ENCODE data around the gene PRSS8. TPM values are rescaled to one million over a fixed set of nuclear protein-coding genes. Genes with fewer than 3 reads are reported as not detected.

The PRSS8 gene
- total RNA-seq, 3 donors from 2014 or later (not counting 1 experiment from before 2014, with no cell fraction given): not detected

- DNase-seq (no peak), ATAC-seq (no peak)
- Mint-ChIP-seq H3K4me1 (peaks cover 19 to 45% of the 10 kb centered on the region in 2 donors), H3K27me3 (ENCODE audit: low read depth in 2 of 2) (no peaks in the 10 kb centered on the region), H3K27ac (no peak overlapping the region), H3K36me3 (no peaks in the 10 kb centered on the region), H3K4me3 (no peak overlapping the region), H3K9me3 (no peaks in the 10 kb centered on the region)
- TF ChIP-seq, protein P1, sequence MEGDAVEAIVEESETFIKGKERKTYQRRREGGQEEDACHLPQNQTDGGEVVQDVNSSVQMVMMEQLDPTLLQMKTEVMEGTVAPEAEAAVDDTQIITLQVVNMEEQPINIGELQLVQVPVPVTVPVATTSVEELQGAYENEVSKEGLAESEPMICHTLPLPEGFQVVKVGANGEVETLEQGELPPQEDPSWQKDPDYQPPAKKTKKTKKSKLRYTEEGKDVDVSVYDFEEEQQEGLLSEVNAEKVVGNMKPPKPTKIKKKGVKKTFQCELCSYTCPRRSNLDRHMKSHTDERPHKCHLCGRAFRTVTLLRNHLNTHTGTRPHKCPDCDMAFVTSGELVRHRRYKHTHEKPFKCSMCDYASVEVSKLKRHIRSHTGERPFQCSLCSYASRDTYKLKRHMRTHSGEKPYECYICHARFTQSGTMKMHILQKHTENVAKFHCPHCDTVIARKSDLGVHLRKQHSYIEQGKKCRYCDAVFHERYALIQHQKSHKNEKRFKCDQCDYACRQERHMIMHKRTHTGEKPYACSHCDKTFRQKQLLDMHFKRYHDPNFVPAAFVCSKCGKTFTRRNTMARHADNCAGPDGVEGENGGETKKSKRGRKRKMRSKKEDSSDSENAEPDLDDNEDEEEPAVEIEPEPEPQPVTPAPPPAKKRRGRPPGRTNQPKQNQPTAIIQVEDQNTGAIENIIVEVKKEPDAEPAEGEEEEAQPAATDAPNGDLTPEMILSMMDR (IDR thresholded peaks at IDR 0.05): no peak
- 96% methylated on average over 13 of the region's 13 CpGs for WGBS (ENCODE audit: insufficient coverage)
- Histone ChIP-seq H3K4me1 (ENCODE audit: control insufficient read depth, insufficient read depth, low read length) (peaks cover 31% of the 10 kb centered on the region), H3K4me3 (ENCODE audit: low read length) (no peak overlapping the region), H3K36me3 (ENCODE audit: control insufficient read depth, insufficient read depth, low read length) (peaks cover 62% of the 10 kb centered on the region), H3K27ac (ENCODE audit: low read length) (no peak overlapping the region), H3K9me3 (ENCODE audit: control insufficient read depth, insufficient read depth, low read length) (no peaks in the 10 kb centered on the region), H3K27me3 (ENCODE audit: control insufficient read depth, insufficient read depth, low read length) (no peaks in the 10 kb centered on the region)
- intact Hi-C loops (cut with micrococcal nuclease): no loop called here
These were observed 51.5 kb downstream of the PRSS8 start for GRCh38 chr16:31083981-31084380.

DNA sequence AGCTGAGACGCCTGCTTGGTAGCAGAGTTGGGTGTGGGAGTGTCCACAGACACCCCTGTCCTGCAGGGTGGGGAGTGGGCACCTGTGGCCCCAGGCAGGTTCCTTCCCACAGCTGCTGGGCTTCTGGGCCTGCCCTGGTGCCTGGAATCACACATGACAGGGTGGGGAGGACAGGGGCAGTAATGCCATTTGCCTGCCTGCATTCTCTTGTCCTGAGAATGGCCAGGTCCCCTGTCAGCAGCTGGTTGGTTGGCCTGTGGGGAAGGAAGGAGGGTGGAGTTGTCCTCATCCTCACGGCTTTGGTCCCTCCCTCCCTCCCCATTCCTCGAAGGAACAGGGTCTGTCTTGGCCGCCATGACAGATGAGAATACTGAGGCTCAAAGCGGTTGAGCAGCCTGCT is 52.0 kb downstream of the PRSS8 start:
- Mint-ChIP-seq H3K27ac (peak overlapping the region in 1 of 2 donors; percentile 57), H3K4me1 (peaks cover 21 to 48% of the 10 kb centered on the region in 2 donors), H3K4me3 (no peak overlapping the region), H3K9me3 (no peaks in the 10 kb centered on the region), H3K27me3 (ENCODE audit: low read depth in 2 of 2) (no peaks in the 10 kb centered on the region), H3K36me3 (no peaks in the 10 kb centered on the region)
- peaks cover 66% of the 10 kb centered on the region for H3K36me3 ChIP-seq (ENCODE audit: control insufficient read depth, insufficient read depth, low read length)
- no peak for ATAC-seq
- intact Hi-C loops (cut with micrococcal nuclease): no loop called here
- no peaks in the 10 kb centered on the region for H3K9me3 ChIP-seq (ENCODE audit: control insufficient read depth, insufficient read depth, low read length)
- no peak for DNase-seq
- no peaks in the 10 kb centered on the region for H3K27me3 ChIP-seq (ENCODE audit: control insufficient read depth, insufficient read depth, low read length)
- TF ChIP-seq, protein P1 (IDR thresholded peaks at IDR 0.05): no peak
- H3K27ac ChIP-seq (ENCODE audit: low read length): no peak overlapping the region
- peaks cover 34% of the 10 kb centered on the region for H3K4me1 ChIP-seq (ENCODE audit: control insufficient read depth, insufficient read depth, low read length)
- 95% methylated on average over 5 of the region's 5 CpGs for WGBS (ENCODE audit: insufficient coverage)
- no peak overlapping the region for H3K4me3 ChIP-seq (ENCODE audit: low read length)

DNA sequence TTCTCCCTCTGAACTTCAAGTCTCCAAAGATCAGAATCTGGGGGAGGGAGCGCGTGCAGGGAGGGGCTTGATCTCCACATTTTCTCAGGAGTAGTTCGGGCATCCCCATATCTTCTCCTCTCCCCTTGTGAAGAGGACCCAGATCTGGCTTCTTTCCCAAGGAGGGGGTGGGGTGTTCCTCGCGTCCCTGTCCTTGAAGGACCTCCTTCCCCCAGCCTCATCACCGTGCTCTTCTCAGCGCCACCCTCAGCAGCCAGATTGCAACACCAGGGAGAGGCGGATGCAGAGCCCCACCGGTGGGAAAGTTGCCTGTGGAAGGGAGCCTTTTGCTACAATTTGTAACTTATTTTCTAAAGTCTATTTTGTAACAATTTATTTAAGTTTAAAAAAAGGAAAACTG is 52.4 kb downstream of the PRSS8 start:
- TF ChIP-seq, protein P1 (IDR thresholded peaks at IDR 0.05): no peak
- Histone ChIP-seq H3K27ac (ENCODE audit: low read length) (no peak overlapping the region), H3K4me1 (ENCODE audit: control insufficient read depth, insufficient read depth, low read length) (peaks cover 34% of the 10 kb centered on the region), H3K9me3 (ENCODE audit: control insufficient read depth, insufficient read depth, low read length) (no peaks in the 10 kb centered on the region), H3K27me3 (ENCODE audit: control insufficient read depth, insufficient read depth, low read length) (no peaks in the 10 kb centered on the region), H3K36me3 (ENCODE audit: control insufficient read depth, insufficient read depth, low read length) (peaks cover 71% of the 10 kb centered on the region), H3K4me3 (ENCODE audit: low read length) (no peak overlapping the region)
- intact Hi-C loops (cut with micrococcal nuclease): no loop called here
- WGBS (ENCODE audit: insufficient coverage): no CpG with 5 or more reads among the region's 9 CpGs
- H3K27ac Mint-ChIP-seq: peak overlapping the region in 1 of 2 donors; percentile 57
- ATAC-seq (no peak), DNase-seq (no peak)
- peaks cover 3% of the 10 kb centered on the region for H3K36me3 Mint-ChIP-seq
- H3K9me3 Mint-ChIP-seq: no peaks in the 10 kb centered on the region
- H3K4me3 Mint-ChIP-seq: no peak overlapping the region
- peaks cover 24 to 53% of the 10 kb centered on the region in 2 donors for H3K4me1 Mint-ChIP-seq
- no peaks in the 10 kb centered on the region for H3K27me3 Mint-ChIP-seq (ENCODE audit: low read depth in 2 of 2)

- TF ChIP-seq, protein P1 (IDR thresholded peaks at IDR 0.05): no peak
- Mint-ChIP-seq H3K27me3 (ENCODE audit: low read depth in 2 of 2) (no peaks in the 10 kb centered on the region), H3K36me3 (peaks cover 7% of the 10 kb centered on the region), H3K4me1 (peaks cover 30 to 57% of the 10 kb centered on the region in 2 donors), H3K27ac (peak overlapping the region; percentile 43 to 89), H3K4me3 (no peak overlapping the region), H3K9me3 (no peaks in the 10 kb centered on the region)
- intact Hi-C loops (cut with micrococcal nuclease): no loop called here
- H3K4me3 ChIP-seq (ENCODE audit: low read length): no peak overlapping the region
- WGBS (ENCODE audit: insufficient coverage): 94% methylated on average over 14 of the region's 14 CpGs
- H3K27me3 ChIP-seq (ENCODE audit: control insufficient read depth, insufficient read depth, low read length): no peaks in the 10 kb centered on the region
- no peak for DNase-seq
- peaks cover 34% of the 10 kb centered on the region for H3K4me1 ChIP-seq (ENCODE audit: control insufficient read depth, insufficient read depth, low read length)
- ATAC-seq: no peak
- H3K36me3 ChIP-seq (ENCODE audit: control insufficient read depth, insufficient read depth, low read length): peaks cover 76% of the 10 kb centered on the region
- H3K9me3 ChIP-seq (ENCODE audit: control insufficient read depth, insufficient read depth, low read length): no peaks in the 10 kb centered on the region
- H3K27ac ChIP-seq (ENCODE audit: low read length): no peak overlapping the region
These were observed 53.0 kb downstream of the PRSS8 start for GRCh38 chr16:31082368-31083045.

Data from natural killer cell (primary cell).